HUES48 (cell line): ENCODE results near the gene ITPK1.

Experiments used
- H3K27ac ChIP-seq: one replicate; pipeline ENCODE4 v1.7.0; 2013; ENCODE audit warnings: low read depth, low read length, inconsistent platforms
- H3K27me3 ChIP-seq: 2 replicates; pipeline ENCODE4 v1.6.1; 2013; ENCODE audit warnings: mild to moderate bottlenecking, low read length; ENCODE audit not compliant: control insufficient read depth, insufficient read depth
- H3K36me3 ChIP-seq: 2 replicates; pipeline ENCODE4 v1.6.1; 2013; ENCODE audit warnings: low read length; ENCODE audit not compliant: control insufficient read depth, insufficient read depth
- H3K4me1 ChIP-seq: 2 replicates; pipeline ENCODE4 v1.6.1; 2013; ENCODE audit warnings: mild to moderate bottlenecking, low read length; ENCODE audit not compliant: control insufficient read depth, insufficient read depth
- H3K4me3 ChIP-seq: 2 replicates; pipeline ENCODE4 v1.5.1; 2013; ENCODE audit warnings: mild to moderate bottlenecking, low read depth, low read length
- H3K9ac ChIP-seq: 2 replicates; pipeline ENCODE4 v1.6.1; 2013; ENCODE audit warnings: mild to moderate bottlenecking, low read depth, low read length, moderate library complexity
- H3K9me3 ChIP-seq: 2 replicates; pipeline ENCODE4 v1.6.1; 2013; ENCODE audit warnings: low read length; ENCODE audit not compliant: control insufficient read depth, insufficient read depth

The ITPK1 gene

DNA sequence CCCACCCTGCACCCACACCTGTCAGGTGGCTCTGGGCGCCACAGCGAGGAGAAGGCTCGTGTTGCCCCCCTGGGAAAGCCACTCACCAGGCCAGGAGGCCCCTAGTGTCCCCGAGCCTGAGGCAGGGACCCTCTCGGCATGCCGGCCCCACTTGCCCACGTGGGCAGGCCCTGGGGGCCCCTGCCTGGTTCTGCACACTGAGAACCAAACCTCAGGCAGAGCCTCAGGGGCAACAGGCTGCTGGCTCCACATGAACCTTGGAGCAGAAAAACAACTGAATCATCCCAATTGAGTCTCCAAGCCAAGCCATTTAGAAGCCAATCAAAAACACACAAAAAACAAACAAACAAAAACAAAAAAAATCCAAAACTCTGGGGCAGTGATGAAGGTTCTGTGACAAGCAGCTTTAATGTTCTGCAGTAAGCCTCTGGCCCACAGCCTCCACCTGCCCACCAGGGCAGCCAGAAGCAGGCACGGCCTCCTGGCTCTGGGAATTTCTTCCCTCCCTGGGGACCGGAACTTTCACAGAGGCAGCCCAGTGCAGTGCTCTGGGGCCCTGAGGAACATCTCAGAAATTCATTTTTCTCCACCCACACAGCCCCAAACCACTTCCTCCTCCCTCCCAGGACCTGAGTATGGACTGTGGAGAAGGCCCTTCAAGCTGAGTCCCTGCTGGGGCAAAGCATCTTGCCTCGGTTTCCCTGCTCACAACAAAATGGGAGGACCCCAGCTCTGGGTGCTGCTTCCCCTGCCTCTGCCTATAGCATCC, 102.6 kb downstream of the ITPK1 start:
- Histone ChIP-seq H3K27me3 (no peaks in the 10 kb centered on the region), H3K36me3 (peaks cover 19% of the 10 kb centered on the region), H3K27ac (no peak overlapping the region), H3K9me3 (no peaks in the 10 kb centered on the region), H3K4me3 (no peak overlapping the region), H3K9ac (no peak overlapping the region), H3K4me1 (peaks cover 6% of the 10 kb centered on the region)

DNA sequence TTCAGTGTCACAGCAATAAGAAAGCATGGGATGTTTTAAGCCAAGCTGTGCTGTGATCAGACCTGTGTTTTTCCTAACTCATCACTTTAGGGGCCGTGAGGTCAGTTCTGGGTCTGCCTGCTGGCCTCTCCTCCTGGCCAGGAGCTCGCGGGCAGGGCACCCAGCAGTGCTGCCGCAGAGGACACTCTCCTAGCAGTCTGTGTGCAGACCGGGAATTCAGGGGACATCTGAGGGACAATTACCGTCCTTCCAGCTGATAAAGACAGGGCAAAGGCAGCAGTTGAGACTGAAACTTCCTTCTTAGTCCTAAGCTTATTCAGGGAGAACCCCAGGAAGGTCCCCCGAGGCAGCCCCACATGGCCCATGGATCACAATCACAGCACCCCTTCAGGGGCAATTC, 103.2 kb downstream of the ITPK1 start:
- no peak overlapping the region for H3K9ac ChIP-seq
- H3K4me1 ChIP-seq, result no peaks in the 10 kb centered on the region; the same call in 1 of the 2 replicates
- H3K4me3 ChIP-seq, result no peak overlapping the region
- no peaks in the 10 kb centered on the region for H3K27me3 ChIP-seq
- peaks cover 19% of the 10 kb centered on the region for H3K36me3 ChIP-seq
- no peaks in the 10 kb centered on the region for H3K9me3 ChIP-seq
- H3K27ac ChIP-seq, result no peak overlapping the region

- Histone ChIP-seq H3K9ac (no peak overlapping the region), H3K4me1 (no peaks in the 10 kb centered on the region; the same call in 1 of the 2 replicates), H3K9me3 (no peaks in the 10 kb centered on the region), H3K27ac (no peak overlapping the region), H3K4me3 (no peak overlapping the region), H3K36me3 (peaks cover 19% of the 10 kb centered on the region), H3K27me3 (no peaks in the 10 kb centered on the region)
These were observed 103.9 kb downstream of the ITPK1 start for GRCh38 chr14:93011650-93012325.

DNA sequence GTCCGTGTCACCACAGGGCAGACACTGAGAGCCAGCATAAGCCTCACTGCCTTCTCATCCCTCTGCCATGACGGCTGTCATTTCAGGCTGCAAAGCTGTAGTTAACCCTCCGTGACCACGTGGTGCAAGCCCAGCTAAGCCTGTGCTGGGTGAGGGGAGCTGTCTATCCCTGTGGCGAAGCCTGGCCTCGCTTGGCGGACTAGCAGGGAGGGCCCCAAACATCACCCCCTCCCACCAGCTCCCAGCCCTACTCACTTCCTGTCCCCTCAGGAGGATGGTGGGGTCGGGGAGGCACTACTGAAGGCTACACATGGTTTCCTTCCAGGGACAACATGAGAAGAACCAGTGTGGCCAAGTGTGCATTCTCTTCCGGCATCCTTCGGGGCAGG, 104.6 kb downstream of the ITPK1 start:
- H3K4me1 ChIP-seq, result no peaks in the 10 kb centered on the region; the same call in 1 of the 2 replicates
- no peak overlapping the region for H3K9ac ChIP-seq
- no peak overlapping the region for H3K27ac ChIP-seq
- H3K4me3 ChIP-seq, result no peak overlapping the region
- H3K36me3 ChIP-seq, result peaks cover 18% of the 10 kb centered on the region
- H3K9me3 ChIP-seq, result no peaks in the 10 kb centered on the region
- H3K27me3 ChIP-seq, result no peaks in the 10 kb centered on the region

DNA sequence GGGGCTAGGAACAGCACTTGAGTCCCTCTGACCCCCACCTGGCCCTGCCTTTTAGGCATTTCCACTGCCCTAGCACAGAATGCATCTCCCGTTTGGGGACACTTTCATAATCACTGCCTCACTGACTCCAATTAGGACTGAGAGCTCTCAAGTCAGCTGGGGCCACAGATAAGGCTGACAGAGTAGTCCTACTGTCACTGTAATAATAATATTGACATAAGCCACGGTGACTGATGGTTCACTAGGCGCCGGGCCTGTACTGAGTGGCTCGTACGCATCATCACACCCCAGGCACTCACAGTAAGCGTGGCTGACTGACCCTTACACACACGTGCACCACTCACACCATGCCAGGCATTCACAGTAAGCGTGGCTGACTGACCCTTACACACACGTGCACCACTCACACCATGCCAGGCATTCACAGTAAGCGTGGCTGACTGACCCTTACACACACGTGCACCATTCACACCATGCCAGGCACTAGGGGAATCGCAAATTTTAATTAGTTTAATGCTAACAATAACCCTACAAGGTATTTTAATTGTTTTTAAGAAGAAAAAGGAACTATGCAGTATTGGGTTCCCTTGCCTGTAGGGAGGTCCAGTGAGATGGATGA, 105.1 kb downstream of the ITPK1 start:
- no peak overlapping the region for H3K4me3 ChIP-seq
- H3K9me3 ChIP-seq, result no peaks in the 10 kb centered on the region
- H3K27me3 ChIP-seq, result no peaks in the 10 kb centered on the region
- no peak overlapping the region for H3K9ac ChIP-seq
- H3K4me1 ChIP-seq, result no peaks in the 10 kb centered on the region; the same call in 1 of the 2 replicates
- no peak overlapping the region for H3K27ac ChIP-seq
- H3K36me3 ChIP-seq, result peaks cover 13% of the 10 kb centered on the region

GRCh38 chr14:93010130-93010499, 105.6 kb downstream of the ITPK1 start:
- Histone ChIP-seq H3K4me3 (no peak overlapping the region), H3K27me3 (no peaks in the 10 kb centered on the region), H3K27ac (no peak overlapping the region), H3K36me3 (peaks cover 8% of the 10 kb centered on the region), H3K9ac (no peak overlapping the region), H3K9me3 (no peaks in the 10 kb centered on the region), H3K4me1 (no peaks in the 10 kb centered on the region; the same call in 1 of the 2 replicates)

DNA sequence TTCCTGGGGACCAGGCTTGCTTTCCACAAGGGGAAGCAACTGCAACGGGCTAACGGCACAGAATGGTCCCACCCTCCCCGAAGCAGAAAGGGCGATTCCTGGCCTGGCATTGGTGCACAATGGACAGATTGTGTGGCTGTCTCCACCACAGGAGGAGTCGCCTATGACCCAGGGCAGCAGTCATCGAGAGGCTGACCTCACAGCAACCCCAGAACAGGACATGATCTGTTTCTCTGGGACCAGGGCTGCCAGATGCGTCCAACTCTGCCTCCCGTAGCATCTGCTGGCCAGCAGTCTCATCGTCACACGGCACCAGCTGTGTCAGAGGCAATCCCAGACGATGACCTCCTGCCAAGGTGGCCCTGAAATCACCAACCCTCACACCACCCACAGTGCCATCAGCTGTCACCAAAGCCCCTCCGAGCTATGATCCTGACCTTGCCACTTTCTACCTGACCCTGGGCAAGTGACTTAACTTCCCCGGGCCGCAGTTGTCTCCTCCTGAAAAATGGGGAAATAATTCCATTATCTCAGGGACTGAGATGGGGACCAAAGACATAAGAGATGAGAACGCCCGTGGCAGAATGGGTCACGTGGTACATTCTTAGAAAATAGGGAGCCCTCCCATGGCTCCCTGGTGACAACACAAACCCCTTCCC, 106.1 kb downstream of the ITPK1 start:
- Histone ChIP-seq H3K4me1 (no peaks in the 10 kb centered on the region; the same call in 1 of the 2 replicates), H3K9ac (no peak overlapping the region), H3K9me3 (no peaks in the 10 kb centered on the region), H3K4me3 (no peak overlapping the region), H3K36me3 (peaks cover 3% of the 10 kb centered on the region), H3K27me3 (no peaks in the 10 kb centered on the region), H3K27ac (no peak overlapping the region)

DNA sequence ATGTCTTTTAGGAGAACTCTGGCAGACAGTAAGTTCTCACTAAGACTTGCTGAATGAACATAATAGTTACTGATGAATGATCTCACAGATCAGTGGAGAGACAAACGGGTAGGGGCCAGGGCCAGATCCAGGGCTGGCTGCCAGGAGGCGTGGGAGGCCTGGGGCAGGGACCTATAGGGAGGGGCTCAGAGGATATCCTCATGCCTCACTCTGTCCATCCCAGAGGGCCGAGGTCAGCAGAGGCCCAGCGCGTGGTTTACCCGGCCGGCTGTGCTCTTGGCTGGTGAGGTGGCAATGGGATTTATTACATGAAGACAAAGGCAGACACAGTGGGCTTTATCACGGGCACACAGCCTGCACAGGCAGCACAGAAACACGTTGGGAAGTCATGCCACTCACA, 107.3 kb downstream of the ITPK1 start:
- Histone ChIP-seq H3K27ac (no peak overlapping the region), H3K4me3 (no peak overlapping the region), H3K27me3 (no peaks in the 10 kb centered on the region), H3K9me3 (no peaks in the 10 kb centered on the region), H3K4me1 (no peaks in the 10 kb centered on the region; the same call in 1 of the 2 replicates), H3K9ac (no peak overlapping the region), H3K36me3 (no peaks in the 10 kb centered on the region)

- Histone ChIP-seq H3K36me3 (no peaks in the 10 kb centered on the region), H3K4me1 (no peaks in the 10 kb centered on the region; the same call in 1 of the 2 replicates), H3K9ac (no peak overlapping the region), H3K4me3 (no peak overlapping the region), H3K27ac (no peak overlapping the region), H3K27me3 (no peaks in the 10 kb centered on the region), H3K9me3 (no peaks in the 10 kb centered on the region)
These were observed 108.3 kb downstream of the ITPK1 start for GRCh38 chr14:93007225-93007997.

GRCh38 chr14:93006567-93007051, 109.1 kb downstream of the ITPK1 start:
- Histone ChIP-seq H3K9ac (no peak overlapping the region), H3K4me1 (no peaks in the 10 kb centered on the region), H3K27ac (no peak overlapping the region), H3K36me3 (no peaks in the 10 kb centered on the region), H3K27me3 (no peaks in the 10 kb centered on the region), H3K4me3 (no peak overlapping the region), H3K9me3 (no peaks in the 10 kb centered on the region)
